CD14-positive monocyte (primary cell): ENCODE measurements around the gene ACAT1. TPM values are rescaled to one million over a fixed set of nuclear protein-coding genes. Genes with fewer than 3 reads are reported as not detected.

Experiments used
- DNase-seq, 3 donors: peaks; one replicate each; pipeline ENCODE4 v3.0.0-alpha.2; 2011 to 2022
- H2AFZ ChIP-seq: 2 replicates; pipeline ENCODE4 v1.6.0; 2012; ENCODE audit warnings: mild to moderate bottlenecking, low read depth, low read length, inconsistent platforms; ENCODE audit not compliant: insufficient read depth, poor library complexity, severe bottlenecking
- H3K27ac ChIP-seq, 2 donors: 1 replicate in 1 of 2; 2 replicates in 1 of 2; pipeline ENCODE4 v1.5.1; 2012 to 2013; ENCODE audit warnings: low read length in 2 of 2, control low read depth in 1 of 2, inconsistent platforms in 1 of 2, low read depth in 1 of 2, mild to moderate bottlenecking in 1 of 2
- H3K27me3 ChIP-seq, 2 donors: one replicate each; pipeline versions ENCODE4 v1.6.0 to v1.6.1; 2011 to 2013; ENCODE audit warnings: low read length in 2 of 2; ENCODE audit not compliant: control insufficient read depth in 2 of 2, insufficient read depth in 2 of 2
- H3K36me3 ChIP-seq, 2 donors: replicated peaks in 1 of 2; 1 replicate in 1 of 2; 2 replicates in 1 of 2; pipeline versions ENCODE4 v1.5.1 to v1.6.1; 2012 to 2013; ENCODE audit warnings: low read length in 2 of 2, control low read depth in 1 of 2, inconsistent platforms in 1 of 2, mild to moderate bottlenecking in 1 of 2; ENCODE audit not compliant: insufficient read depth in 2 of 2, control insufficient read depth in 1 of 2
- H3K4me1 ChIP-seq, 2 donors: 1 replicate in 1 of 2; 2 replicates in 1 of 2; pipeline versions ENCODE4 v1.5.1 to v1.6.1; 2012 to 2013; ENCODE audit warnings: low read length in 2 of 2, control low read depth in 1 of 2, inconsistent platforms in 1 of 2, mild to moderate bottlenecking in 1 of 2, moderate library complexity in 1 of 2; ENCODE audit not compliant: insufficient read depth in 2 of 2, control insufficient read depth in 1 of 2
- H3K4me2 ChIP-seq: replicated peaks from 2 replicates; pipeline ENCODE3; 2012; ENCODE audit warnings: low read length, moderate library complexity, mild to moderate bottlenecking; ENCODE audit not compliant: poor library complexity, severe bottlenecking; ENCODE audit errors: extremely low read depth
- H3K4me3 ChIP-seq, 3 experiments: fragments of 200-600 bp in 1 of 3; sonication (generic) in 1 of 3; replicated peaks in 1 of 3; 1 replicate in 2 of 3; 2 replicates in 1 of 3; pipeline ENCODE4 v1.5.1; 2011 to 2013; ENCODE audit warnings: low read length in 3 of 3, mild to moderate bottlenecking in 3 of 3, control low read depth in 2 of 3, low read depth in 2 of 3, inconsistent platforms in 1 of 3, moderate library complexity in 1 of 3
- H3K79me2 ChIP-seq: 2 replicates; pipeline ENCODE4 v1.6.0; 2012; ENCODE audit warnings: mild to moderate bottlenecking, control low read depth, inconsistent platforms, low read length, moderate library complexity; ENCODE audit not compliant: insufficient read depth
- H3K9ac ChIP-seq: 2 replicates; pipeline ENCODE4 v1.6.0; 2017; ENCODE audit warnings: low read length, mild to moderate bottlenecking; ENCODE audit not compliant: insufficient read depth, poor library complexity, severe bottlenecking
- H3K9me3 ChIP-seq, 2 donors: replicated peaks in 1 of 2; 1 replicate in 1 of 2; 2 replicates in 1 of 2; pipeline versions ENCODE4 v1.5.1 to v1.6.1; 2012 to 2013; ENCODE audit warnings: low read length in 2 of 2, control low read depth in 1 of 2; ENCODE audit not compliant: control insufficient read depth in 1 of 2, insufficient read depth in 1 of 2
- H4K20me1 ChIP-seq: 2 replicates; pipeline ENCODE4 v1.6.0; 2012; ENCODE audit warnings: mild to moderate bottlenecking, low read length, control low read depth, moderate library complexity; ENCODE audit not compliant: insufficient read depth
- H3K27ac Mint-ChIP-seq, 7 donors: one replicate each; pipeline ENCODE4 v1.8.0; 2020; ENCODE audit warnings: mild to moderate bottlenecking in 7 of 7, mixed read lengths in 7 of 7, moderate library complexity in 6 of 7, inconsistent platforms in 2 of 7
- H3K27me3 Mint-ChIP-seq, 3 donors: one replicate each; pipeline ENCODE4 v1.8.0; 2021 to 2022; ENCODE audit warnings: low read depth in 3 of 3, mild to moderate bottlenecking in 3 of 3, mixed read lengths in 3 of 3, moderate library complexity in 3 of 3, inconsistent platforms in 1 of 3
- H3K36me3 Mint-ChIP-seq, 2 donors: one replicate each; pipeline ENCODE4 v1.8.0; 2020; ENCODE audit warnings: mixed read lengths in 2 of 2, inconsistent platforms in 1 of 2, mild to moderate bottlenecking in 1 of 2
- H3K4me1 Mint-ChIP-seq: one replicate; pipeline ENCODE4 v1.8.0; 2020; ENCODE audit warnings: mild to moderate bottlenecking, mixed read lengths
- H3K4me3 Mint-ChIP-seq, 2 donors: one replicate each; pipeline ENCODE4 v1.8.0; 2020; ENCODE audit warnings: mild to moderate bottlenecking in 2 of 2, mixed read lengths in 2 of 2, moderate library complexity in 1 of 2
- H3K9me3 Mint-ChIP-seq, 7 donors: one replicate each; pipeline ENCODE4 v1.8.0; 2020 to 2022; ENCODE audit warnings: mixed read lengths in 7 of 7, mild to moderate bottlenecking in 6 of 7, moderate library complexity in 6 of 7, inconsistent platforms in 2 of 7
- CTCF ChIP-seq: fragments of 200-600 bp; IDR thresholded peaks from one replicate; pipeline ENCODE4 v1.8.0; 2022; ENCODE audit warnings: antibody characterized with exemption, mild to moderate bottlenecking
- WGBS: methylation state at CpG from one replicate; pipeline ENCODE4 v1.1.5; 2013; ENCODE audit warnings: missing lambda C conversion rate; ENCODE audit not compliant: insufficient coverage; 5-methylcytosine and 5-hydroxymethylcytosine counted together
- intact Hi-C, 2 donors: fragments of 100-400 bp; cut with micrococcal nuclease; formaldehyde crosslinking; loops; one replicate each; pipeline versions ENCODE4 v1.15.0 to v1.15.1; 2023
- polyA plus RNA-seq, 3 donors: library from polyadenylated mRNA; depleted of rRNA in 1 of 3; unstranded in 2 of 3; stranded (reverse) in 1 of 3; fragments of 300-500 nt in 2 of 3; fragments of >200 nt in 1 of 3; fragmentation: Illumina TruSeq in 2 of 3; gene quantifications; 1 replicate in 2 of 3; 2 replicates in 1 of 3; pipeline ENCODE4 v1.2.3, GENCODE V29; 2012 to 2021

The ACAT1 gene
- polyA plus RNA-seq, 3 donors: 13.6 to 24.1 (median 22.3) TPM

GRCh38 chr11:108167624-108168023 is 46.3 kb downstream of the ACAT1 start:
- Histone ChIP-seq H3K27ac (no peak overlapping the region), H3K27me3 (no peaks in the 10 kb centered on the region), H4K20me1 (no peaks in the 10 kb centered on the region), H2AFZ (no peak overlapping the region), H3K9me3 (no peaks in the 10 kb centered on the region), H3K4me2 (no peak overlapping the region), H3K9ac (no peak overlapping the region), H3K36me3 (peaks cover 63 to 94% of the 10 kb centered on the region in 2 donors), H3K4me3 (no peak overlapping the region), H3K4me1 (no peaks in the 10 kb centered on the region), H3K79me2 (no peaks in the 10 kb centered on the region)
- Mint-ChIP-seq H3K9me3 (no peaks in the 10 kb centered on the region), H3K36me3 (peaks cover 46 to 59% of the 10 kb centered on the region in 2 donors), H3K27me3 (peaks cover 0 to 2% (median 0%) of the 10 kb centered on the region in 3 donors), H3K27ac (no peak overlapping the region), H3K4me3 (no peak overlapping the region), H3K4me1 (no peaks in the 10 kb centered on the region)
- no peak for DNase-seq
- intact Hi-C loops: no loop called here
- TF ChIP-seq CTCF: no peak

GRCh38 chr11:108170184-108170583 is 48.8 kb downstream of the ACAT1 start:
- no peak overlapping the region for H3K4me2 ChIP-seq
- Mint-ChIP-seq H3K4me1 (no peaks in the 10 kb centered on the region), H3K27me3 (peaks cover 0 to 2% (median 0%) of the 10 kb centered on the region in 3 donors), H3K36me3 (peaks cover 55 to 75% of the 10 kb centered on the region in 2 donors), H3K4me3 (no peak overlapping the region), H3K9me3 (no peaks in the 10 kb centered on the region), H3K27ac (peak overlapping the region in 2 of 7 donors; percentile 23 to 41)
- no peak for TF ChIP-seq CTCF
- H3K4me3 ChIP-seq: no peak overlapping the region
- no peak overlapping the region for H3K9ac ChIP-seq
- WGBS: no CpG with 5 or more reads among the region's 2 CpGs
- no peaks in the 10 kb centered on the region for H3K4me1 ChIP-seq
- peaks cover 67 to 98% of the 10 kb centered on the region in 2 donors for H3K36me3 ChIP-seq
- DNase-seq: no peak
- H3K27me3 ChIP-seq: no peaks in the 10 kb centered on the region
- no peaks in the 10 kb centered on the region for H3K79me2 ChIP-seq
- H4K20me1 ChIP-seq: no peaks in the 10 kb centered on the region
- intact Hi-C loops: no loop called here
- no peak overlapping the region for H3K27ac ChIP-seq
- no peak overlapping the region for H2AFZ ChIP-seq
- H3K9me3 ChIP-seq: no peaks in the 10 kb centered on the region
